IMR-90 (cell line): ENCODE measurements around the gene CERS6. TPM values are rescaled to one million over a fixed set of nuclear protein-coding genes. Genes with fewer than 3 reads are reported as not detected.

Experiments used
- ATAC-seq: fragments of 200-7000 bp; cut with Tn5 transposase; 2 replicates; pipeline ENCODE4 v1.9.1; 2020; ENCODE audit warnings: low read depth, mild to moderate bottlenecking, moderate library complexity
- BruUV-seq: library from RNA; stranded (reverse); fragments of 400-500 nt; replicated peaks from 2 replicates; lab custom pipeline; 2021; lab: Mats Ljungman, UMichigan
- CTCF ChIA-PET: fragments of 300-600 bp; formaldehyde crosslinking; extraction: SDS; loops from one replicate; lab custom pipeline; 2021; ENCODE audit warnings: antibody characterized with exemption; lab: Yijun Ruan, JAX
- POLR2A ChIA-PET: fragments of 300-600 bp; sonication (Branson Sonifier 250); formaldehyde crosslinking; loops from one replicate; lab custom pipeline; 2022; ENCODE audit warnings: antibody characterized with exemption; ENCODE audit not compliant: unreplicated experiment; lab: Charles Lee
- DNase-seq: peaks from one replicate; pipeline ENCODE4 v3.0.0; 2013
- H2AFZ ChIP-seq: replicated peaks from 2 replicates; pipeline ENCODE3; 2013; ENCODE audit warnings: low read length, mild to moderate bottlenecking; ENCODE audit not compliant: poor library complexity
- H2AK5ac ChIP-seq: 2 replicates; pipeline ENCODE4 v1.6.1; 2013; ENCODE audit warnings: low read depth, low read length, inconsistent platforms
- H2AK9ac ChIP-seq: replicated peaks from 2 replicates; pipeline ENCODE3; 2013; ENCODE audit warnings: mild to moderate bottlenecking, low read depth, low read length, moderate library complexity; ENCODE audit not compliant: poor library complexity
- H2BK120ac ChIP-seq: 2 replicates; pipeline ENCODE4 v1.6.1; 2013; ENCODE audit warnings: low read depth, low read length, inconsistent platforms
- H2BK15ac ChIP-seq: 3 replicates; pipeline ENCODE4 v1.6.1; 2013; ENCODE audit warnings: low read depth, low read length, inconsistent platforms
- H2BK20ac ChIP-seq: 2 replicates; pipeline ENCODE4 v1.6.1; 2013; ENCODE audit warnings: low read depth, mild to moderate bottlenecking, inconsistent platforms, low read length, moderate library complexity
- H2BK5ac ChIP-seq: 2 replicates; pipeline ENCODE4 v1.6.1; 2013; ENCODE audit warnings: mild to moderate bottlenecking, low read depth, low read length, inconsistent platforms; ENCODE audit not compliant: poor library complexity, severe bottlenecking
- H3K14ac ChIP-seq: replicated peaks from 2 replicates; pipeline ENCODE4 v1.6.1; 2013; ENCODE audit warnings: low read depth, low read length, inconsistent platforms
- H3K18ac ChIP-seq: 2 replicates; pipeline ENCODE4 v1.6.1; 2013; ENCODE audit warnings: low read depth, low read length, control low read depth
- H3K23ac ChIP-seq: 2 replicates; pipeline ENCODE4 v1.6.1; 2013; ENCODE audit warnings: low read depth, low read length, inconsistent platforms
- H3K27ac ChIP-seq: 2 replicates; pipeline ENCODE4 v1.5.1; 2013; ENCODE audit warnings: mild to moderate bottlenecking, control low read depth, low read length; ENCODE audit not compliant: insufficient read depth
- H3K27me3 ChIP-seq: 2 replicates; pipeline ENCODE4 v1.6.1; 2013; ENCODE audit warnings: low read length; ENCODE audit not compliant: control insufficient read depth, insufficient read depth
- H3K36me3 ChIP-seq: 2 replicates; pipeline ENCODE4 v1.6.1; 2013; ENCODE audit warnings: low read length, mixed read lengths; ENCODE audit not compliant: control insufficient read depth, insufficient read depth
- H3K4ac ChIP-seq: 2 replicates; pipeline ENCODE4 v1.6.1; 2013; ENCODE audit warnings: low read depth, low read length, inconsistent platforms
- H3K4me1 ChIP-seq: 2 replicates; pipeline ENCODE4 v1.6.1; 2013; ENCODE audit warnings: low read length, mixed read lengths; ENCODE audit not compliant: control insufficient read depth, insufficient read depth
- H3K4me2 ChIP-seq: 2 replicates; pipeline ENCODE4 v1.6.1; 2013; ENCODE audit warnings: low read depth, mild to moderate bottlenecking, control low read depth, low read length, moderate library complexity
- H3K4me3 ChIP-seq: 2 replicates; pipeline ENCODE4 v1.5.1; 2013; ENCODE audit warnings: low read depth, mild to moderate bottlenecking, control low read depth, low read length, moderate library complexity; ENCODE audit not compliant: insufficient read depth
- H3K56ac ChIP-seq: 2 replicates; pipeline ENCODE4 v1.6.1; 2013; ENCODE audit warnings: low read length, inconsistent platforms; ENCODE audit not compliant: insufficient read depth; ENCODE audit errors: extremely low read depth
- H3K79me1 ChIP-seq, 2 experiments: 2 replicates each; pipeline ENCODE4 v1.6.1; 2013; ENCODE audit warnings: low read length in 2 of 2, inconsistent platforms in 1 of 2, low read depth in 1 of 2
- H3K9ac ChIP-seq: 2 replicates; pipeline ENCODE4 v1.6.1; 2013; ENCODE audit warnings: low read depth, low read length, control low read depth
- H3K9me1 ChIP-seq: 2 replicates; pipeline ENCODE4 v1.6.1; 2013; ENCODE audit warnings: low read length, inconsistent platforms; ENCODE audit not compliant: insufficient read depth
- H3K9me3 ChIP-seq: 2 replicates; pipeline ENCODE4 v1.6.1; 2013; ENCODE audit warnings: low read length; ENCODE audit not compliant: control insufficient read depth, insufficient read depth
- H4K20me1 ChIP-seq: 2 replicates; pipeline ENCODE4 v1.6.1; 2013; ENCODE audit warnings: low read length, inconsistent platforms; ENCODE audit not compliant: insufficient read depth
- H4K5ac ChIP-seq: 2 replicates; pipeline ENCODE4 v1.6.1; 2013; ENCODE audit warnings: mild to moderate bottlenecking, low read depth, low read length, control low read depth
- H4K8ac ChIP-seq, 2 experiments: 2 replicates each; pipeline ENCODE4 v1.6.1; 2013; ENCODE audit warnings: low read depth in 2 of 2, low read length in 2 of 2, control low read depth in 1 of 2, inconsistent platforms in 1 of 2
- H4K91ac ChIP-seq: 2 replicates; pipeline ENCODE4 v1.6.1; 2013; ENCODE audit warnings: low read depth, low read length, inconsistent platforms; ENCODE audit not compliant: insufficient read depth
- BHLHE40 ChIP-seq: fragments of 150-350 bp; IDR thresholded peaks from 2 replicates; pipeline ENCODE4 v1.6.1; 2016; ENCODE audit warnings: mild to moderate bottlenecking, low read depth, low read length
- CEBPB ChIP-seq: IDR thresholded peaks from 2 replicates; pipeline ENCODE4 v1.6.1; 2012; ENCODE audit warnings: low read depth, low read length, improper control_type of control experiment
- CHD1 ChIP-seq: IDR thresholded peaks from 2 replicates; pipeline ENCODE4 v1.6.1; 2012; ENCODE audit warnings: low read depth, low read length, improper control_type of control experiment
- MAFK ChIP-seq: IDR thresholded peaks from 2 replicates; pipeline ENCODE4 v1.6.1; 2012; ENCODE audit warnings: low read depth, low read length, improper control_type of control experiment
- MXI1 ChIP-seq: IDR thresholded peaks from 2 replicates; pipeline ENCODE4 v1.6.1; 2012; ENCODE audit warnings: low read depth, mild to moderate bottlenecking, low read length, moderate library complexity, borderline replicate concordance
- NFE2L2 ChIP-seq: fragments of 150-350 bp; IDR thresholded peaks from 2 replicates; pipeline ENCODE4 v1.6.1; 2016; ENCODE audit warnings: low read depth, mild to moderate bottlenecking, low read length
- POLR2A ChIP-seq: IDR thresholded peaks from 2 replicates; pipeline ENCODE4 v1.6.1; 2012; ENCODE audit warnings: mild to moderate bottlenecking, low read depth, low read length
- RCOR1 ChIP-seq: IDR thresholded peaks from 2 replicates; pipeline ENCODE4 v1.6.1; 2012; ENCODE audit warnings: mild to moderate bottlenecking, low read length, improper control_type of control experiment; ENCODE audit not compliant: insufficient replicate concordance
- RFX5 ChIP-seq: IDR thresholded peaks from 2 replicates; pipeline ENCODE4 v1.8.0; 2012; ENCODE audit warnings: low read depth, mild to moderate bottlenecking, low read length, moderate library complexity
- SMC3 ChIP-seq: fragments of 150-350 bp; IDR thresholded peaks from 2 replicates; pipeline ENCODE4 v1.6.1; 2016; ENCODE audit warnings: low read depth, mild to moderate bottlenecking, antibody characterized with exemption, low read length, moderate library complexity
- WGBS, 2 experiments: methylation state at CpG; one replicate each; pipeline versions ENCODE4 v1.1.5 to v1.1.7; 2013; ENCODE audit warnings: missing lambda C conversion rate in 2 of 2; ENCODE audit not compliant: insufficient read length in 1 of 2; ENCODE audit errors: extremely low coverage in 2 of 2; 5-methylcytosine and 5-hydroxymethylcytosine counted together
- dilution Hi-C: fragments of 300-500 bp; cut with HindIII; formaldehyde crosslinking; loops from one replicate; pipeline ENCODE4 v1.14.3; 2018; ENCODE audit warnings: low sequenced_read_pairs; ENCODE audit not compliant: unreplicated experiment
- in situ Hi-C: fragments of 300-500 bp; cut with MboI; formaldehyde crosslinking; loops from 3 replicates; pipeline ENCODE4 v1.14.3; 2019; ENCODE audit warnings: low sequenced_read_pairs, inconsistent platforms, mixed read lengths
- intact Hi-C: fragments of 100-400 bp; cut with micrococcal nuclease; formaldehyde crosslinking; loops from 2 replicates; pipeline ENCODE4 v1.10.0; 2022
- polyA plus RNA-seq, 3 experiments: library from polyadenylated mRNA; depleted of rRNA; stranded (reverse); fragments of >200 nt; gene quantifications; 2 replicates each; pipeline ENCODE4 v1.2.3, GENCODE V29; 2012; ENCODE audit warnings: low replicate concordance in 1 of 3
- total RNA-seq: library from RNA; depleted of rRNA; stranded (reverse); fragments of >200 nt; gene quantifications from 2 replicates; pipeline ENCODE4 v1.2.3, GENCODE V29; 2012
- TF ChIP-seq, protein P1 (sequence below): fragments of 150-350 bp; IDR thresholded peaks from 2 replicates; pipeline ENCODE4 v1.6.1; 2016; ENCODE audit warnings: low read depth, mild to moderate bottlenecking, low read length, moderate library complexity, borderline replicate concordance
- TF ChIP-seq, protein P2 (sequence below): fragments of 150-350 bp; IDR thresholded peaks from 2 replicates; pipeline ENCODE4 v1.6.1; 2017; ENCODE audit warnings: mild to moderate bottlenecking, antibody characterized with exemption, low read length, low read depth

The CERS6 gene
- total and polyA plus RNA-seq, 2 of the 4 experiments (the other 2 are of a cell fraction), result 2.1 to 5.7 TPM

DNA sequence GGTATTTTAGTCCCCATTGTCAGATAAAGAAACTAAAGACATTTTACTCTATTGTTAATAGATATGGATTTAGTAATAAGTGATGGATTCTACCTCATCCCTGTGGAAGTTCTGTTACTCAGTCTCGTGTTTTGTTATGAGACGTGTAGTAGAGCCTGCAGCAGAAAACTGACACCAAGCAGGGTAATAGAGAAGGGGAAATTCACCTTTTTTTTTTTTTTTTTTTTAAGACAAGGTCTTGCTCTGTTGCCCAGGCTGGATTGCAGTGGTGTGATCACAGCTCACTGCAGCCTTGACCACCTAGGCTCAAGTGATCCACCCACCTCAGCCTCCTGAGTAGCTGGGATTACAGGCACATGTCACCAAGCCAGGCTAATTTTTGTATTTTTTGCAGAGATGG lies 164.5 kb downstream of the CERS6 start:
- Histone ChIP-seq H2BK5ac (no peak overlapping the region), H3K4me1 (no peaks in the 10 kb centered on the region), H3K4ac (no peak overlapping the region), H3K56ac (no peak overlapping the region), H2AK5ac (no peak overlapping the region), H4K8ac (no peak overlapping the region), H3K27ac (no peak overlapping the region), H3K4me3 (no peak overlapping the region), H4K91ac (no peak overlapping the region), H3K79me1 (no peaks in the 10 kb centered on the region), H3K9me3 (no peaks in the 10 kb centered on the region), H4K5ac (no peak overlapping the region), H3K36me3 (no peaks in the 10 kb centered on the region), H3K9ac (no peak overlapping the region), H2AFZ (no peak overlapping the region), H2BK20ac (no peak overlapping the region), H3K27me3 (no peaks in the 10 kb centered on the region), H2AK9ac (no peak overlapping the region), H3K23ac (no peak overlapping the region), H3K9me1 (no peaks in the 10 kb centered on the region), H3K4me2 (no peak overlapping the region), H4K20me1 (no peaks in the 10 kb centered on the region), H3K14ac (no peak overlapping the region), H2BK120ac (no peak overlapping the region), H2BK15ac (no peak overlapping the region), H3K18ac (no peak overlapping the region)
- TF ChIP-seq MXI1, result no peak
- TF ChIP-seq, protein P1, sequence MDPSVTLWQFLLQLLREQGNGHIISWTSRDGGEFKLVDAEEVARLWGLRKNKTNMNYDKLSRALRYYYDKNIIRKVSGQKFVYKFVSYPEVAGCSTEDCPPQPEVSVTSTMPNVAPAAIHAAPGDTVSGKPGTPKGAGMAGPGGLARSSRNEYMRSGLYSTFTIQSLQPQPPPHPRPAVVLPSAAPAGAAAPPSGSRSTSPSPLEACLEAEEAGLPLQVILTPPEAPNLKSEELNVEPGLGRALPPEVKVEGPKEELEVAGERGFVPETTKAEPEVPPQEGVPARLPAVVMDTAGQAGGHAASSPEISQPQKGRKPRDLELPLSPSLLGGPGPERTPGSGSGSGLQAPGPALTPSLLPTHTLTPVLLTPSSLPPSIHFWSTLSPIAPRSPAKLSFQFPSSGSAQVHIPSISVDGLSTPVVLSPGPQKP, result no peak
- TF ChIP-seq CHD1, result no peak
- no peak for TF ChIP-seq NFE2L2
- no peak for TF ChIP-seq MAFK
- TF ChIP-seq POLR2A, result no peak
- no peak for TF ChIP-seq RFX5
- TF ChIP-seq CEBPB, result no peak
- no peak for TF ChIP-seq RCOR1
- no peak for TF ChIP-seq SMC3
- TF ChIP-seq BHLHE40, result no peak
- TF ChIP-seq, protein P2, sequence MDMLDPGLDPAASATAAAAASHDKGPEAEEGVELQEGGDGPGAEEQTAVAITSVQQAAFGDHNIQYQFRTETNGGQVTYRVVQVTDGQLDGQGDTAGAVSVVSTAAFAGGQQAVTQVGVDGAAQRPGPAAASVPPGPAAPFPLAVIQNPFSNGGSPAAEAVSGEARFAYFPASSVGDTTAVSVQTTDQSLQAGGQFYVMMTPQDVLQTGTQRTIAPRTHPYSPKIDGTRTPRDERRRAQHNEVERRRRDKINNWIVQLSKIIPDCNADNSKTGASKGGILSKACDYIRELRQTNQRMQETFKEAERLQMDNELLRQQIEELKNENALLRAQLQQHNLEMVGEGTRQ, result no peak
- intact Hi-C loops, result no loop called here
- ChIA-PET CTCF (interaction anchor here (0.7 kb wide), 1 partner anchor 53 kb away, joined by 4 read pairs; no protein-coding TSS in a partner anchor), POLR2A (no interaction called here)
- dilution Hi-C loops, result no loop called here
- ATAC-seq (no peak), DNase-seq (no peak)
- in situ Hi-C loops, result no loop called here
- no CpG with 5 or more reads among the region's 2 CpGs for WGBS, 2 experiments
- no TSS peak for BruUV-seq
